Glomerular visceral epithelial cell (primary cell): ENCODE measurements around the gene MYO3B.
"Not testable (repeated sequence)": the region's sequence is repeated elsewhere in the genome, so short reads cannot be mapped to it uniquely, and the experiment has no call there.

Experiments
- DNase-seq: peaks from one replicate; pipeline ENCODE4 v3.0.0-alpha.2; 2016; ENCODE audit errors: extremely low spot score

Gene MYO3B

DNA sequence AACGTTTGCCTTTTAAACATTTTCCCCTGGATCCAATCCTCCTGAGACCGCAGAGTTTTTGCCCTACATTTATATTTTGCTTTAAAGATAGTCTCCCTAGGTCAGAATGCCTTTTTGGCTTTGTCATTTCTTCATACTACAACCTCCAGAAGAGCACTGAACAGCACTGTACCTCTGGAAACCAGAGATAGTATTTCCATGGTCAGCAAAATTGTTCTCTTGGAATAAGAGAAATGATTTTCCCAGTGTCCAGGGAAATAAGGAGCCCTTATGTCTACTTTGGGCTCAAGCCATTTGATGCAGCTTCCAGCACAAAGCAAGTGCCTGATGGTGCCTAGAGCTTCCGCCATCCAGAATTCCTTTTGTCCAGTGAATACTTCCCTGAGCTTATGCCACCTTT, 461.7 kb downstream of the MYO3B start:
- DNase-seq: no peak

DNA sequence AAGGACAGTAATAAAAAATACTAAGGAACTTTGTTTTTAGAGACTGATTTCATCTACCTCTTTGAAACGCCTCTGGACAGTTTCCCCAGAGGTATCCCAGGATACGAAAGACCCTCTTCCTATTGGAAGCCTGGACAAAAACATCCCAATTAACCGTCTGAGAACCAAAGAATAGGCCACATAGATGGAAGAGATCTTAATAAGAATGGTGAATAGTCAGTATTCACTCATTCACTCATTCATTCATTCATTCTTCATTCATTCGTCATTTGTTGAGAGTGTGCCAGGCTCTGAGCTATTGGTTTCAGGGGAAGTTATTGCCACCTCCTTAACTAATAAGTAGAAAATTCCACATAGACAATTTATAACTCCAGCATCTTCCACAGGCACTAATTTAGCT, 464.0 kb downstream of the MYO3B start:
- DNase-seq: no peak

DNA sequence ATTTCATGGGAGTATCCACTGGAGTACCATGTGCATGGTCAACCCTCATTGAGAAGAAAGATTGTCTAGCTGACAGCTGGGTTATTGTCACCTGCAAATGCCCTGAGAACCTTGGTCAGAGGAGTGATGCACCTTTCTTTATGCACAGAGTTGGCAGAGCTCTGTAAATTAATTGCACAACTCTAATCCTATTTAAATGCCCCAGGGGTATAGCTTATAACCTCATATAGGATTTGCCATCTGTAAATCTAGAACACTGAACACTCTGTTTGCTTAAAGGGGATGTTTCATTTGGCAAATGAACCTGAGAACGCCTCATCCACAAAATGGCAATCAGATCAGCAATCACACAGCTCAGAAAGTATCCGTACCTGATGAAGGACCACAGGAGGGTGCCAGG, 465.4 kb downstream of the MYO3B start:
- no peak for DNase-seq

DNA sequence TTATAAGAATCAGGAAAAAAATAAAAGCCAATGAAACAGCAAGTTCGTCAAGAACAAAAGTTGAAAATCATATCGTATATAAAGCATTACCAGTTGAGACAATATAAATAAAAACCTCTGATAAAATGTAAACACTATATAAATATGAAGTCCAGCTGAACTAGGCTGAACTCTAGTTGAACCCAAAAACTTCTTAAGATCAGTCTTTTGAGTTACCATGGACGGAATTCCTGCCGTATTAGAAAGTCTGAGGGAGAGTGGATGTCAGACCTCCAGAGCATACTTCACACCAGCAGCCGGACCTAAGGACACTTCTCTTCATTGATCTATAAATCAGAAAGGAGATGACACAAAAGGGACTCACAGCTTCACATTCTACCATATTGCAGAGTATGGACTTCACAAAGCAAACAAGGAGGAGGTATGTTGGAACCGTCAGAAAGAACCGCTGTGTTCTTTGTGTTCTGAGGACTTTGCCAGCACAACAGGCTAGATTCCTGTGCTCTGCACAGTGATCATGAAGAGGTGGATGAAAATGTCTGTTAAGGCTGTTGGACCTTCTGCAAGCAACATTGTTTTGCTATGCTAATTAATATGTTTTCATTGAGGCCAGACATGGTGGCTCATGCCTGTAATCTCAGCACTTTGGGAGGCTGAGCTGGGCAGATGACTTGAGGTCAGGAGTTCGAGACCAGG, 469.9 kb downstream of the MYO3B start:
- no peak for DNase-seq

DNA sequence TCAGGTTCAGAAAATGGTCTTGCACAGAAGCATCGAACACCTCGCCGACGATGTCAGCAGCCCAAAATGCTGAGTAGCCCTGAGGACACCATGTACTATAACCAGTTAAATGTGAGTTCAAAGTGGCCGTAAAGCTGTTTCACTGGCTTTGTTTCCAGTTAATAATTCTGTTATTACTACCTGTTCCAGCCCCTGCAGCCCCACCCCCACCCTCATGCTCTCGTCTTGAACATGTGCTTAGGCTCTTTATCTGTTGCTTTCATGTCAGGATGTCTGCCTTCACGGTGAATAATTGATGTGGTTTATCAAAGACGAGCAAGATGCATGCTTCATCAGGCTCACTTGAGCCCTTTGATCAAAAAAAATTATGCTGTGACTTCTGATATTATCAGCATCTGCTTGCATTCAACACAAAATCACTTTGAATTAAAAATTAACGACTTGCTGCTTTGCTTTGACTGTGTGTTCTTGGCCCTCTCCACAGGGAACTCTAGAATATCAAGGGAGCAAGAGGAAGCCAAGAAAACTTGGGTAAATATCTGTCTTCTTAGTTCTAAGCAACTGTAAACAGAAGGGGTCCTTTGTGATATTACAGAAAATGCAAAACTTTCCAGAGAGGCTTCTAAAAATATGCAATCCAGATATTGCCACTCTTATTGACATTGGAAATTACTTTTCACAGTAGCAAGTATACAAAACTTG, 473.8 kb downstream of the MYO3B start:
- no peak for DNase-seq

DNA sequence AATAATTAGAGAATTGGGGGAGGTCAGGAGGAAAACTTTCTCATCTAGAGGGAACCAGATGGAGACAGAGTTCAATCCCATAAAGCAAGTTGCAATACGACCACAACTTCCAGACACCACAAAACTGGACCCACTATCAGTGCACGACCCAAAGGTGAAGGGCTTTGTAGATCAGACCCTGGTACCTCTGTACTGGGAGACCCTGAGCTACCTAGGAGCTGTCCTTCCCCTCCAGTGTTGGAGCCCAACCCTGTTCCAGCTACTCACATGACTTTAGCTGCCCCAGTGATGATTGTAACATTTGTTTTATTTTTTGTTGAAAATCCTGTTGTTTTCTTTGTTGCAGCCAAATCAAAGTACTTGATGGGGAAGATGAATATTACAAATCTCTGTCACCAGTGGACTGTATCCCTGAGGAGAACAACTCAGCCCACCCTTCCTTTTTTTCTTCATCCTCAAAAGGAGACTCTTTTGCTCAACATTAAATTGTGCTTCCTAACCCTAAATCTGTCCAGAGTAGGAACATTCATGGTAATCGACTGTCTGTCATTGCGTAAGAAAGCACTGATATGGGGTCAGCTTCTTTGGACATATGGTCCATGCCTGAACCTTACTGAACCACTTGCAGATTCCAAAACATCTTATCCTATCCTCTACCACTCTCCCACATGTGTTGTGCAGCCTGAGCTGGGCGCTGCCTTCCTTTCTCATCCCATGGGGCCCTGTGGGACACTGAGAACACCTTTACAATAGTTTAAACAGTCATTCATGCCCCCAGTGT, 474.9 kb downstream of the MYO3B start:
- no peak for DNase-seq

DNA sequence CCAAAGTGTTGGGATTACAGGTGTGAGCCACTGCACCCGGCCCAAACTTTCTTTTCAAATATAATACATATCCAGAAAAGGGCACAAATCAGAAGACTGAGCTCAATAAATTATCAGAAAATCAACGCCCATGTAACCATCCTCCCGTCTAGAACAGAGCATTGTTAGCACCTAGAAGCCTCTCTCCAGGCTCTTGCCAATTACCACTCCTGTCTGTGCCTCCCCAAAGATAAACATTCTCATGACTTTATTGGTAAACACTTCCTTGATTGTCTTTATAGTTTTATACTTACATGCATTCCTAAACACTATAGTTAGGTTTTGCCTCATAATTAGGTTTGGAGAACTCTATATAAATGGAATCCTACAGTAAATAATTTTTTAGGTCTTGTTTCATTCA, 478.7 kb downstream of the MYO3B start:
- no peak for DNase-seq

DNA sequence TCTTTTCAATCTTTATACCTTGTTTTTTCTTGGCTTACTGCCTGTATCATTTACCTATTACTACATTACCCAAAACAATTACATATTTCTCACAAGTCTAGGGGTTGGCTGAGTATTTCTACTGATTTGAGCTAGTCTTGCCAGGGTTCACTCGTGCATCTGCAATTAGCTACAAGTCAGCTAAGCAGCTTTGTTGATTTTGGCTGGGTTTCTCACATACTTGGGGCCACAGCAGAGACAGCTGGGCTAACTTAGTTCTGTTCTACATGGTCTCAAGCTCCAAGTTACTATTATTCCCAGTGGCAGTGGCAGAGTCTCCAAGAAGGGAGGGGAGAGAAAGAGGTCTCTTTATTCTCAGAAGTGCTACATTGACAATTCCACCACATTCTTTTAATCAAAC, 482.5 kb downstream of the MYO3B start:
- peak; percentile 15 for DNase-seq

DNA sequence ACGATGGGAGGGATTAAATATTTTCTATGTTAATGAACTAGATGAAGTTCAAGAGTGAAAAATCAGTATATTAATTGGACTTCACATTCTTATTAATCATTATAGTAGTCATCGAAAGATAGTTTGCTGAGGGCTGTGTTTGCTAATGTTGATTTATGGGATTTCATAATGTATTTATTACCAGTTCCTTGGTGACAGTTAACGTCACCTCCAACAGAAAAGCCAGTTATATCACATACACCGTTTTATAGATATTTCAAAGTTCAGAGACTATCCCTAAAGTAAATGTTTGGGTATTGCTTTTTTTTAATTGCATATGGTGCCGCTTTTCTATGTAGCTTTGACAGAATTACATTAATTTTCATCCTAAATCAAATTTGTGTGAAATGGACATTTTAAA, 487.8 kb downstream of the MYO3B start:
- DNase-seq: no peak

DNA sequence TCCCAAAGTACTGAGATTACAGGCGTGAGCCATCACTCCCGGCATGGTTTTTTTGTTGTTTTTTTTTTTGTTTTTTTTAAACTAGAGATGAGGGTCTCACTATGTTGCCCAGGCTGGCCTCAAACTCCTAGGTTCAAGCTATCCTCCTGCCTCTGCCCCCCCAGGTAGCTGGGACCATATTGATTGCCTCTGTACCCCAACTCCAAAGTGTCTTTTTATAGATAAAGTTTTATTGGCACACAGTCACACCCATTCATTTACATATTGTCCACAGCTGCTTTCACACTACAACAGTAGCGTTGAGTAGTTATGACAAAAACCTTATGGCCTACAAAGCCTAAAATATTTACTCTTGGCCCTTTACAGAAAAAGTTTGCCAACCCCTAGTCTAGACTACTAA, 492.0 kb downstream of the MYO3B start:
- DNase-seq: no peak

DNA sequence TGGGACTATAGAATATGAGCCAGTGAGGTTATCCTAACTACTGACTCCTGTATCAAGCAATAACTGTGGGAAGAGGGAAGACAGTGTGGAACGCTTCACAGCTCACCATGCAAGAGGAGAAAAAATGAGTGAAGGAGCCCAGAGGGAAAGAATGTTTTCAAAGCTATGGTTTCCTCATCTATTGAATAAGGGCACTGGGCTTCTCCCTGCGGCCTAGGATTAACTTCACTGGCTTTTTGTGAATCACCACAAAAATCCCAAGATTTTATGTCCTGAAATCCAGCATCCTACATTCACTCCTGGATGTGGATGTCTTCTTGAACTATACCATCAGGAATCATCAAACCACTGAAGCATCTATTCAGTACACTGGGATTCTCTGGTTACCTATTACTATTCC, 492.7 kb downstream of the MYO3B start:
- no peak for DNase-seq

DNA sequence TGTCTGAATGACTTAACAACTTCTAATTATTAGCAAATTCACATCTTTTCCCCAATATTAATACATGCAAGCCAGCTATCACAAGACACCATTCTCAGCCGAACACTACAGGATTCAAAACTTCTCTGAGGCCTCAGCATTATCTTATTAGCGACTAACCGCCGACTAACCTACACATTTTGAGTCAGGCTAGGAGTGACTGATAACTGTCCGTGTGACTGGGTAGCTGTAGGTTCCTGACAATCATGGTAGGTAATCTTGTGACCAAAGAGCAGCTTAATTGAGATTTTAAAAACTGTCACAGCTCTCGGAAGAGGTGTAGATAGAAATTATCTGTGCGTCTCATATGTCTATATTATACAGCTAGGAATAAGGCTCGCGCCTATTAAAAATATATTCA, 493.1 kb downstream of the MYO3B start:
- no peak for DNase-seq

DNA sequence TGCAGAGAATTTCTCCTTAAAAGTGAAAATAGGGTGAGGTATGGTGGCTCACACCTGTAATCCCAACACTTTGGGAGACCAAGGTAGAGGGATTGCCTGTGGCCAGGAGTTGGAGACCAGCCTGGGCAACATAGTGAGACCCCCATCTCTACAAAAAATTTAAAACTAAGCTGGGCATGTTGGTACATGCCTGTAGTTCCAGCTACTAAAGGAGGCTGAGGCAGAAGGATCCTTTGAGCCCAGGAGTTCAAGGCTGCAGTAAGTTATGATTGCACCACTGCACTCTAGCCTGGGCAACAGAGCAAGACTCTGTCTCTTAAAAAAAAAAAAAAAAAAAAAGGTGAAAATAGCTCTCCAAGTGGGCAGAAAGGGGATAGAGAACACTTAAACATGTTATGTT, 496.3 kb downstream of the MYO3B start:
- DNase-seq: not testable (repeated sequence)

DNA sequence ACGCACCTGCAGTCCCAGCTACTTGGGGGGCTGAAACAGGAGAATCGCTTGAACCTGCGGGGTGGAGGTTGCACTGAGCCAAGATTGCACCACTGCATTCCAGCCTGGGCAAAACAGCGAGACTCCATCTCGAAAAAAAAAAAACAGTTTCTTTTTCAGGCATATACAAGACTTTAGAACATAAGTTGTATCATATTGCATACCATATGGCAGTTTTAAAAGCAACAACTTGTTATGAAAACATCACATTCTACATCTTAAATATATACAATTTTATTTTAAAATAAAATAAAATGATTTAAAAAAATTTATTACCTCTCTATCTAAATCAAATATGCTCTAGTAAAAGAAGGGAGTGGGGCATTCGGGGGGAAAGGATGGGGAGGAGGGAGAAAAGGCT, 497.8 kb downstream of the MYO3B start:
- DNase-seq: no peak

DNA sequence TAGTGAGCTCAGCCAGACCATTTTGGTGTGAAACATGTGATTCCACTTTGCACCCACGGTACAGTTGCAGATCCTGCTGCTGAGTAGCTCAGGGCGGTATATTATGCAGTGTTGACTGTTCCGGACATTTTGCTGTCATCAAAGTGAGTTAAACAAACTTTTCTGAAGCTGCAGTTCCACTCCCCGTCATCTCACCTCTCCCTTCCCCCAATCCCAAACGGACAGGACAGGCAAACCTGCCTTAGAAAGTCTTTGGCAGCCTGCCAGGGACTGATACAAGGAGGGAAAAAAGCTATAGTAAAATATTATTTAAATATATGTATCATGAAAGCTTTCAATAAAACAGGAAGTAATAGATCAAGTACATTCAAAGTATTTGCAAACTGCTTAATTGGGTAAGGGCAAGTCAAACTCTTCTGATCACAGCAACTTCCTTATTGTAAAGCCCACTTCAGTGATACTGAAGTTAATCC, 501.7 kb downstream of the MYO3B start:
- no peak for DNase-seq

DNA sequence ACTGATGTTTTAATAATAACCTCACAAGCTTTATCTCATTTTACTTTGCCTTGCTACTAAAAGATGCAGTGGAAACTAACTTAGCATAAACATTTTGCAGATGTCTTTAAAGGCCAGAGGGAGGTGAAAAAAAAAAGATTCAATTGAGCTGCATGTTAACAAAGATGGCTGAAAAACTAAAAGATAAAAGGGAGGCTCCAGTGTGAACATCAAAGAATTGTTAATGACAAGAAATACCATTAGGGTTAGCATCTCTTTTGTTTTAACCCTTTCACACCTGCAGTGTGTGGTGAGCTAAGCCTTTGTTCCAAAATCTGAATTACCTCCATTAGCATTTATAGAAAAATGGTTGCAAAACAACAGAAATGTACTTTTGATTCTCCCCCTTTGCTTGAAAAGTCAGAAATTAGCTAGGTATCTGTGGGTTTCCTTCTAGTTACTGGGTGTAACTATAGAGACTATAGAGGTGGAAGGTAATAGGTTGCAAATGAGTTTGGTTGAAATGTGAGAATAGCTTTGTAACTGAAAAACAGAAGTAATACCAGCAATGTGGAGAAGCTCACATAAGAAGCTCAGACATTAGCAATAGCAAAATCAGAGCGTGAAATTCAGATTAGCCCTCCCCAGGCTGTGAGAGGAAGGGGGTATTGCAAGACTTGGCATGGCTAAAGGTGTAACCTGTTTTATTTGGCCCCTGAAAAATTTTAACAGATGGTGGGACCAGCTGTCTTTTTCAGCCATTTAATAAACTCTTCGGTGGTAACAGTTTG, 502.4 kb downstream of the MYO3B start:
- no peak for DNase-seq

DNA sequence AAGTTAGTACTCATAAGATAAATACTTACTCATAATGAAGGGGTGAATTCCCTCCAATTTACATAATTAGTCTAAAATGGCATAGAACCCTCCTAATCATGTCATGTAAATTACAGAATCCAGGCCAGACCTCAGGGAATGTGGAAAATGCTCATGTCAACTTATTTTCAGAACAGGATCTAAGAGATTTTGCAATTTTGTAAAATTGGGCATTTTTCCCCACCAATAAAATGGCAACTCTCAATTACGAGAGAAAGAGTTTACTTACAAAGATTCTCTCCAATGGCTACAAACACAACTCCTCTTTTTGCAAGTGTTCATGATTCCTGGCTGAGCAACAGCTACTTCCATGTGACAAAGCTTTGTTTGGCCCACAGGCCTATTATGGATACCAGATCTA, 503.4 kb downstream of the MYO3B start:
- DNase-seq: no peak

DNA sequence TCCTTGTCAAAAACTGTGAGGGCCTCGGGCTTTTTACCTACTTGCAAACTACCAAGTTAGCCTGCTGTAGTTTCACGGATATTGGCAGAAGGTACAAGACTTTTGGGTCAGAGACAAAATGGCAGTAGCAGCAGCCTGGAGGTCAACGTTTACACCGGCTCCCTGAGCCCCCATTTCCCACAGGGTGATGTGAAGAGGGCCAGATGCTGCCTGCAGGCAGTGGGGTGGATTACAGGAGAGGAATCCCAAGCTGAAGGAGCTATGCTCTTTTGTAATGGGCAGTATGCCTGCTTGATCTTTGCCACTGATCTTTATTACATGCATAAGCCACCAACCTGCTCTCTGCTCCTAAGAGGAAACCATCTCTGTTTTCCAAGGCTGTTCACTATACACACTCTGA, 507.6 kb downstream of the MYO3B start:
- no peak for DNase-seq

DNA sequence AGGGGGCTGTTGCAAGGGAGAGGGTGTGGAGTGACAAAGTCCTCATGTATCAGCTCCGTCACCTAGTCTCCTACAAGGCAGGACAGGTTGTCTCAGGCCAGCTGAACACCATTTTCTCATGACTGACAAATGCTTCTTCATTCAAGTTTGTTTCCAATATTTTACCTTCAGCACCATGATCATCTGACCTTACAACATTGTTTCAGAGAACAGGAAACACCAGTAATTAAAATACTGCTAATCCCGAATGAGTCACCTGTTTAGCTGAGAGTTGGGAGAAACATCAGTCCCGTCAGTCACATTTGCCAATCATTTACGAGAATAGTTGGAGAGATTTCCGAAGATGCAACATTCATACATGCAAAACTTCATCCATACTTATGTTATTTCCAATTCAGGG, 511.5 kb downstream of the MYO3B start:
- DNase-seq: no peak

DNA sequence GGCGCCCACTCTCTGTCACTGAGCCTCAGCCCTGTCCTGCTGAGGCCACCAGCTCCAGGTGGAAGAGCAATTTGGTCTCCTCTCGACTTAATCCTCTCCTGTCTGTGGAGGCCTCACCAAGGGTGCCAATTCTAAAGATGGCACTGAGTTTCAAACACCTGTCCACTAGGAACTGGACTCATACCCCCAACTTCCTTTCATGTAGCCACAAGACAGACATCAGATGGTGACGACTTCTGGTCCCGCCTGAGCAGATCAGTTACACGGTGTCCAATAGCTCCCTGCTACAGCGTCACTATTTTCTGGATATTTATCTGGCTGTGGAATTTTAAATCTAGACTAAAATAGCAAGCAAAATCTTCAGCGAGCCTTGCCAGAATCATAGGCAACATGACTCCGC, 512.7 kb downstream of the MYO3B start:
- DNase-seq: no peak

DNA sequence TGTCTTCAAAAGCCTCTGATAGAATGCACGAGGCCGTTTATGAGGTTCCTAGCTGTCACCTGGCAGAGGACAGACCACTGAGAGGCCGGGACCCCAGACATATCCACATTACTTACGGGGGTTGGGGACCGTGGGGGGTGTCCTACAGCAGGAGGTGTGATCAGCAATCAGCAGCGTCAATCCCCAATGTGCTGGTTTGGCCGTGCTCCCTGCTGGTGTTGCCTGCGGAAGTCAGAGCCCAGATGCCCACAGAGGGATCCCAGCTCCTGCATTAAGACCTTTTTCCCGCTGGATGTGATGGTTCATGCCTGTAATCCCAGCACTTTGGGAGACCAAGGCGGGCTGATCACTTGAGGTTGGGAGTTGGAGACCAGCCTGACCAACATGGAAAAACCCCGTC, 516.4 kb downstream of the MYO3B start:
- DNase-seq: no peak
